Dendritic cell treated with granulocyte-macrophage colony-stimulating factor and Interleukin-4, amounts not matched to agents 40 ng/mL and 50 ng/mL, for 4 days (primary cell): ENCODE measurements around the gene STN1.
"Not testable (repeated sequence)": the region's sequence is repeated elsewhere in the genome, so short reads cannot be mapped to it uniquely, and the experiment has no call there.

Source experiments
- H3K27ac Mint-ChIP-seq: one replicate; pipeline ENCODE4 v1.8.0; 2022; ENCODE audit warnings: mild to moderate bottlenecking, mixed read lengths
- H3K27me3 Mint-ChIP-seq: one replicate; pipeline ENCODE4 v1.8.0; 2022; ENCODE audit warnings: mild to moderate bottlenecking, mixed read lengths
- H3K36me3 Mint-ChIP-seq: one replicate; pipeline ENCODE4 v1.8.0; 2022; ENCODE audit warnings: low read depth, mixed read lengths
- H3K4me1 Mint-ChIP-seq: one replicate; pipeline ENCODE4 v1.8.0; 2022; ENCODE audit warnings: low read depth, mixed read lengths
- H3K4me3 Mint-ChIP-seq: one replicate; pipeline ENCODE4 v1.8.0; 2022; ENCODE audit warnings: mild to moderate bottlenecking, moderate library complexity, mixed read lengths
- H3K9me3 Mint-ChIP-seq: one replicate; pipeline ENCODE4 v1.8.0; 2022; ENCODE audit warnings: mixed read lengths
- intact Hi-C: fragments of 100-400 bp; cut with micrococcal nuclease; formaldehyde crosslinking; loops from one replicate; pipeline ENCODE4 v1.15.0; 2022

The STN1 gene

GRCh38 chr10:103847346-103847745 is 70.6 kb downstream of the STN1 start:
- Mint-ChIP-seq H3K27ac (no peak overlapping the region), H3K27me3 (peaks cover 7% of the 10 kb centered on the region), H3K4me3 (no peak overlapping the region), H3K36me3 (no peaks in the 10 kb centered on the region), H3K4me1 (peaks cover 59% of the 10 kb centered on the region), H3K9me3 (no peaks in the 10 kb centered on the region)
- intact Hi-C loops: no loop called here

- Mint-ChIP-seq H3K4me3 (peak overlapping the region; percentile 17), H3K36me3 (no peaks in the 10 kb centered on the region), H3K27ac (peak overlapping the region; percentile 65), H3K4me1 (peaks cover 47% of the 10 kb centered on the region), H3K9me3 (no peaks in the 10 kb centered on the region), H3K27me3 (peaks cover 8% of the 10 kb centered on the region)
- intact Hi-C loops: no loop called here
These were observed 72.0 kb downstream of the STN1 start for GRCh38 chr10:103845972-103846371.

GRCh38 chr10:103845346-103845745 is 72.6 kb downstream of the STN1 start:
- H3K27me3 Mint-ChIP-seq, H3K36me3 Mint-ChIP-seq, H3K4me3 Mint-ChIP-seq, intact Hi-C loops, H3K9me3 Mint-ChIP-seq: not testable (repeated sequence)
- Mint-ChIP-seq H3K4me1 (peaks cover 40% of the 10 kb centered on the region), H3K27ac (peak overlapping the region; percentile 65)

GRCh38 chr10:103843854-103844570 is 74.0 kb downstream of the STN1 start:
- Mint-ChIP-seq H3K36me3 (no peaks in the 10 kb centered on the region), H3K4me3 (no peak overlapping the region), H3K27ac (peak overlapping the region; percentile 18), H3K4me1 (peaks cover 28% of the 10 kb centered on the region), H3K27me3 (peaks cover 11% of the 10 kb centered on the region), H3K9me3 (no peaks in the 10 kb centered on the region)
- intact Hi-C loops: no loop called here

GRCh38 chr10:103843045-103843444 is 74.9 kb downstream of the STN1 start:
- H3K4me3 Mint-ChIP-seq: no peak overlapping the region
- no peaks in the 10 kb centered on the region for H3K36me3 Mint-ChIP-seq
- peaks cover 6% of the 10 kb centered on the region for H3K27me3 Mint-ChIP-seq
- peak overlapping the region; percentile 18 for H3K27ac Mint-ChIP-seq
- peaks cover 21% of the 10 kb centered on the region for H3K4me1 Mint-ChIP-seq
- no peaks in the 10 kb centered on the region for H3K9me3 Mint-ChIP-seq
- intact Hi-C loops: no loop called here

- H3K9me3 Mint-ChIP-seq: no peaks in the 10 kb centered on the region
- no peak overlapping the region for H3K4me3 Mint-ChIP-seq
- H3K27me3 Mint-ChIP-seq: peaks cover 8% of the 10 kb centered on the region
- peaks cover 17% of the 10 kb centered on the region for H3K4me1 Mint-ChIP-seq
- H3K27ac Mint-ChIP-seq: no peak overlapping the region
- H3K36me3 Mint-ChIP-seq: no peaks in the 10 kb centered on the region
- intact Hi-C loops: no loop called here
These were observed 75.4 kb downstream of the STN1 start for GRCh38 chr10:103842605-103843004.

GRCh38 chr10:103841519-103841918 is 76.5 kb downstream of the STN1 start:
- H3K9me3 Mint-ChIP-seq: no peaks in the 10 kb centered on the region
- H3K4me3 Mint-ChIP-seq: no peak overlapping the region
- H3K36me3 Mint-ChIP-seq: no peaks in the 10 kb centered on the region
- intact Hi-C loops: no loop called here
- peaks cover 8% of the 10 kb centered on the region for H3K27me3 Mint-ChIP-seq
- no peak overlapping the region for H3K27ac Mint-ChIP-seq
- H3K4me1 Mint-ChIP-seq: peaks cover 14% of the 10 kb centered on the region

- no peak overlapping the region for H3K27ac Mint-ChIP-seq
- no peaks in the 10 kb centered on the region for H3K9me3 Mint-ChIP-seq
- peaks cover 8% of the 10 kb centered on the region for H3K27me3 Mint-ChIP-seq
- no peak overlapping the region for H3K4me3 Mint-ChIP-seq
- H3K36me3 Mint-ChIP-seq: no peaks in the 10 kb centered on the region
- peaks cover 12% of the 10 kb centered on the region for H3K4me1 Mint-ChIP-seq
- intact Hi-C loops: no loop called here
These were observed 77.3 kb downstream of the STN1 start for GRCh38 chr10:103840740-103841070.

GRCh38 chr10:103839872-103840739 is 77.9 kb downstream of the STN1 start:
- H3K4me3 Mint-ChIP-seq: no peak overlapping the region
- intact Hi-C loops: no loop called here
- H3K27me3 Mint-ChIP-seq: peaks cover 8% of the 10 kb centered on the region
- no peaks in the 10 kb centered on the region for H3K36me3 Mint-ChIP-seq
- H3K9me3 Mint-ChIP-seq: no peaks in the 10 kb centered on the region
- H3K4me1 Mint-ChIP-seq: peaks cover 11% of the 10 kb centered on the region
- no peak overlapping the region for H3K27ac Mint-ChIP-seq

- Mint-ChIP-seq H3K36me3 (no peaks in the 10 kb centered on the region), H3K27me3 (peaks cover 8% of the 10 kb centered on the region), H3K4me1 (peaks cover 11% of the 10 kb centered on the region), H3K9me3 (no peaks in the 10 kb centered on the region), H3K27ac (no peak overlapping the region), H3K4me3 (no peak overlapping the region)
- intact Hi-C loops: no loop called here
These were observed 78.5 kb downstream of the STN1 start for GRCh38 chr10:103839519-103839871.

GRCh38 chr10:103838862-103839518 is 79.0 kb downstream of the STN1 start:
- no peaks in the 10 kb centered on the region for H3K9me3 Mint-ChIP-seq
- H3K27ac Mint-ChIP-seq: no peak overlapping the region
- no peaks in the 10 kb centered on the region for H3K36me3 Mint-ChIP-seq
- H3K4me3 Mint-ChIP-seq: no peak overlapping the region
- intact Hi-C loops: no loop called here
- H3K27me3 Mint-ChIP-seq: peaks cover 8% of the 10 kb centered on the region
- H3K4me1 Mint-ChIP-seq: peaks cover 15% of the 10 kb centered on the region

GRCh38 chr10:103838070-103838395 is 80.0 kb downstream of the STN1 start:
- Mint-ChIP-seq H3K4me1 (peaks cover 20% of the 10 kb centered on the region), H3K27ac (no peak overlapping the region), H3K9me3 (no peaks in the 10 kb centered on the region), H3K4me3 (no peak overlapping the region), H3K27me3 (peaks cover 8% of the 10 kb centered on the region), H3K36me3 (no peaks in the 10 kb centered on the region)
- intact Hi-C loops: no loop called here

GRCh38 chr10:103837370-103838069 is 80.5 kb downstream of the STN1 start:
- peaks cover 8% of the 10 kb centered on the region for H3K27me3 Mint-ChIP-seq
- H3K9me3 Mint-ChIP-seq: no peaks in the 10 kb centered on the region
- peaks cover 20% of the 10 kb centered on the region for H3K4me1 Mint-ChIP-seq
- intact Hi-C loops: no loop called here
- no peak overlapping the region for H3K4me3 Mint-ChIP-seq
- H3K27ac Mint-ChIP-seq: no peak overlapping the region
- no peaks in the 10 kb centered on the region for H3K36me3 Mint-ChIP-seq

GRCh38 chr10:103836861-103837260 is 81.1 kb downstream of the STN1 start:
- no peak overlapping the region for H3K27ac Mint-ChIP-seq
- H3K4me3 Mint-ChIP-seq: no peak overlapping the region
- no peaks in the 10 kb centered on the region for H3K9me3 Mint-ChIP-seq
- peaks cover 20% of the 10 kb centered on the region for H3K4me1 Mint-ChIP-seq
- intact Hi-C loops: no loop called here
- peaks cover 8% of the 10 kb centered on the region for H3K27me3 Mint-ChIP-seq
- no peaks in the 10 kb centered on the region for H3K36me3 Mint-ChIP-seq
